ENCODE data around the gene F8A2.

Gene F8A2

DNA sequence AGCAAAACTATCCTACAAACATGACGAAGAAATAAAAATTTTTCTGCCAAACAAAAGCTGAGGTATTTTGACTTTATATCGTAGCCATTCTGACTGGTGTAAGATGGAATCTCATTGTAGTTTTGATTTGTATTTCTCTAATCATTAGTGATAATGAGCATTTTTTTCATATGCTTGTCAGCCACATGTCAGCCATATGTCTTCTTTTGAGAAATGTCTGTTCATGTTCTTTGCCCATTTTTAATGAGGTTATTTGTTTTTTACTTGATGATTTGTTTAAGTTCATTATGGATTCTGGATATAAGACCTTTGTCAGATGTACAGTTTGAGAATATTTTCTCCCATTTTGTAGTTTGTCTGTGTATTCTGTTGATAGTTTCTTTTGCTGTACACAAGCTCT lies 24.5 kb downstream of the F8A2 start:
- Histone ChIP-seq H3K36me3 (ENCODE audit: control insufficient read depth, insufficient read depth, low read length) (no peaks in the 10 kb centered on the region), H3K27me3 (ENCODE audit: control insufficient read depth, insufficient read depth, low read length) (no peaks in the 10 kb centered on the region), H3K4me3 (ENCODE audit: low read length) (no peak overlapping the region), H3K9ac (ENCODE audit: low read length) (no peak overlapping the region), H3K4me1 (ENCODE audit: control insufficient read depth, insufficient read depth, low read length) (no peaks in the 10 kb centered on the region), H3K27ac (ENCODE audit: low read depth, low read length) (no peak overlapping the region)

DNA sequence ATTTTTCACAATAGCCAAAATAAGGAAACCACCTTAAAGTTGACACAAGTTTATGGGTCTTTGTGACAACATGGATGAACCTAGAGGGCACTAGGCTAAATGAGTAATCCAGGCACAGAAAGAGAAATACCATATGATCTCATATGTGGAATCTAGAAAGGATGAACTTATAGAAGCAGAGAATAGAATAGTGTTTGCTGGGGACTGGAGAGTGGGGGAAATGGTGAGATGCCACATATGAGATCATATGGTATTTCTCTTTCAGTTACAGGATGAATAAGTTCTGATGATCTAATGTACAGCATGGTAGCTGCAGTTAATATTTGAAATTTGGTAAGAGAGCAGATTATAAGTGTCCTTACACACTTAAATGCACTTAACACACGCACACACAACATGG lies 35.9 kb downstream of the F8A2 start:
- Histone ChIP-seq H3K9ac (ENCODE audit: low read length) (no peak overlapping the region), H3K36me3 (ENCODE audit: control insufficient read depth, insufficient read depth, low read length) (no peaks in the 10 kb centered on the region), H3K27ac (ENCODE audit: low read depth, low read length) (no peak overlapping the region), H3K27me3 (ENCODE audit: control insufficient read depth, insufficient read depth, low read length) (no peaks in the 10 kb centered on the region), H3K4me1 (ENCODE audit: control insufficient read depth, insufficient read depth, low read length) (no peaks in the 10 kb centered on the region), H3K4me3 (ENCODE audit: low read length) (no peak overlapping the region)
